ENCODE results near the gene ANAPC7. TPM values are rescaled to one million over a fixed set of nuclear protein-coding genes. Genes with fewer than 3 reads are reported as not detected.

Gene ANAPC7
- total and polyA plus RNA-seq, 9 donors, result 46.2 to 79.7 (median 53.6) TPM

DNA sequence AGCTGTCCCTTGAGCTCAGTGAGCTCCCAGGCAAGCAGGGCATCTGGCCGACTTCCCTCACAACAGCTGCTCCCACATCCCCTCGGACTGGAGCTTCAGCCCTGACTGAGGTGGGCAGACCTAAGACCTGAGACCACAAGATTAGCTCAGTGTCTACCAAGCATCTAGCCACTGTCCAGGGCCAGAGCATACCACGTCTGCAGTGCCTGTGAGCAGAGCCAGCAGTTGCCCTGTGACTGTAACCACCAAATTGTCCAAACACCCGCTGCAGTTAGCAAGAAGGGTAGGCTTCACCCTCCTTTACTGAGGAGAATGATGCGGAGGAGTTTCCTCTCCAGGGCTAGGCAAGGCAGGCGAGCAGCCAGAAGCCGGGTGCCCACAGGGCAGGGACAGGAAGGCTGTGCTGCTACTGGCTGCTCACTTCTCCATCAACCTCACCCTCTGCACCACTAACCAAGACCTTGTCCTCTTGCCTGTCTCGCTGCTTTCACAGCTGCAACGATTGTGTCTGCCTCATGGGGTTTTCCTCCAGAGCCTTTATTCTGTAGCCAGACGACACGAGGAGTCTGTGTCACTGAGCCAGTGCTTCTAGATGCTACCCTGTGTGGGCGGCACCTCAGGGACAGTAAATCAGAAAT, 53.9 kb downstream of the ANAPC7 start:
- Histone ChIP-seq H3K9me3 (replicated peaks; ENCODE audit: control insufficient read depth, low read depth, low read length) (no peaks in the 10 kb centered on the region), H3K4me3 (ENCODE audit: low read length) (no peak overlapping the region), H3K27ac (ENCODE audit: low read length) (no peak overlapping the region), H3K4me1 (ENCODE audit: control insufficient read depth, insufficient read depth, low read length) (peaks cover 17% of the 10 kb centered on the region), H3K27me3 (ENCODE audit: control insufficient read depth, insufficient read depth, low read length) (no peaks in the 10 kb centered on the region), H3K36me3 (ENCODE audit: control insufficient read depth, insufficient read depth, low read length) (peaks cover 63% of the 10 kb centered on the region)
- DNase-seq, result no peak
- 45% methylated on average over 12 of the region's 12 CpGs for WGBS (ENCODE audit: insufficient coverage)

GRCh38 chr12:110349096-110349495, 54.4 kb downstream of the ANAPC7 start:
- H3K36me3 ChIP-seq (ENCODE audit: control insufficient read depth, insufficient read depth, low read length), result peaks cover 68% of the 10 kb centered on the region
- no peaks in the 10 kb centered on the region for H3K9me3 ChIP-seq (replicated peaks; ENCODE audit: control insufficient read depth, low read depth, low read length)
- H3K27me3 ChIP-seq (ENCODE audit: control insufficient read depth, insufficient read depth, low read length), result no peaks in the 10 kb centered on the region
- no peak overlapping the region for H3K4me3 ChIP-seq (ENCODE audit: low read length)
- DNase-seq, result no peak
- H3K27ac ChIP-seq (ENCODE audit: low read length), result no peak overlapping the region
- 89% methylated on average over 4 of the region's 4 CpGs for WGBS (ENCODE audit: insufficient coverage)
- peaks cover 17% of the 10 kb centered on the region for H3K4me1 ChIP-seq (ENCODE audit: control insufficient read depth, insufficient read depth, low read length)

- WGBS (ENCODE audit: insufficient coverage), result 95% methylated on average over 7 of the region's 7 CpGs
- no peaks in the 10 kb centered on the region for H3K27me3 ChIP-seq (ENCODE audit: control insufficient read depth, insufficient read depth, low read length)
- no peak overlapping the region for H3K4me3 ChIP-seq (ENCODE audit: low read length)
- no peak overlapping the region for H3K27ac ChIP-seq (ENCODE audit: low read length)
- peaks cover 17% of the 10 kb centered on the region for H3K4me1 ChIP-seq (ENCODE audit: control insufficient read depth, insufficient read depth, low read length)
- H3K36me3 ChIP-seq (ENCODE audit: control insufficient read depth, insufficient read depth, low read length), result peaks cover 74% of the 10 kb centered on the region
- H3K9me3 ChIP-seq (replicated peaks; ENCODE audit: control insufficient read depth, low read depth, low read length), result no peaks in the 10 kb centered on the region
- DNase-seq, result no peak
Observed at GRCh38 chr12:110348431-110349059, 55.0 kb downstream of the ANAPC7 start.

GRCh38 chr12:110347767-110348166, 55.7 kb downstream of the ANAPC7 start:
- no peak overlapping the region for H3K27ac ChIP-seq (ENCODE audit: low read length)
- H3K27me3 ChIP-seq (ENCODE audit: control insufficient read depth, insufficient read depth, low read length), result no peaks in the 10 kb centered on the region
- WGBS (ENCODE audit: insufficient coverage), result 97% methylated on average over 6 of the region's 8 CpGs
- no peaks in the 10 kb centered on the region for H3K9me3 ChIP-seq (replicated peaks; ENCODE audit: control insufficient read depth, low read depth, low read length)
- no peak overlapping the region for H3K4me3 ChIP-seq (ENCODE audit: low read length)
- peaks cover 77% of the 10 kb centered on the region for H3K36me3 ChIP-seq (ENCODE audit: control insufficient read depth, insufficient read depth, low read length)
- peaks cover 17% of the 10 kb centered on the region for H3K4me1 ChIP-seq (ENCODE audit: control insufficient read depth, insufficient read depth, low read length)
- no peak for DNase-seq

DNA sequence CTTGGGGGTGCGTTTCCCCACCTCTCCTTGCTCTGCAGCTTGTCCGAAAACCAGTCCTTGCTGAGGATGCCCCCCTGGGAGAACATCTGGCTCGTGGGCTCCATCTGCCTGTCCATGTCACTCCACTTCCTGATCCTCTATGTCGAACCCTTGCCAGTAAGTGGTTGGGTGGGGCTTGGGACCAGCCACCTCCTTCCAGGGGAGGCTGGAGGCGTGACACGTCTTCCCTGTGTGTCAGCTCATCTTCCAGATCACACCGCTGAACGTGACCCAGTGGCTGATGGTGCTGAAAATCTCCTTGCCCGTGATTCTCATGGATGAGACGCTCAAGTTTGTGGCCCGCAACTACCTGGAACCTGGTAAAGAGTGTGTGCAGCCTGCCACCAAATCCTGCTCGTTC, 57.5 kb downstream of the ANAPC7 start:
- 70% methylated on average over 6 of the region's 12 CpGs for WGBS (ENCODE audit: insufficient coverage)
- H3K4me3 ChIP-seq (ENCODE audit: low read length), result no peak overlapping the region
- DNase-seq, result peak; percentile 33
- no peaks in the 10 kb centered on the region for H3K9me3 ChIP-seq (replicated peaks; ENCODE audit: control insufficient read depth, low read depth, low read length)
- peaks cover 17% of the 10 kb centered on the region for H3K4me1 ChIP-seq (ENCODE audit: control insufficient read depth, insufficient read depth, low read length)
- no peaks in the 10 kb centered on the region for H3K27me3 ChIP-seq (ENCODE audit: control insufficient read depth, insufficient read depth, low read length)
- H3K36me3 ChIP-seq (ENCODE audit: control insufficient read depth, insufficient read depth, low read length), result peaks cover 81% of the 10 kb centered on the region
- H3K27ac ChIP-seq (ENCODE audit: low read length), result no peak overlapping the region

GRCh38 chr12:110345176-110345661, 58.3 kb downstream of the ANAPC7 start:
- peaks cover 83% of the 10 kb centered on the region for H3K36me3 ChIP-seq (ENCODE audit: control insufficient read depth, insufficient read depth, low read length)
- 79% methylated on average over 9 of the region's 11 CpGs for WGBS (ENCODE audit: insufficient coverage)
- H3K27me3 ChIP-seq (ENCODE audit: control insufficient read depth, insufficient read depth, low read length), result no peaks in the 10 kb centered on the region
- H3K4me3 ChIP-seq (ENCODE audit: low read length), result no peak overlapping the region
- peak; percentile 52 for DNase-seq
- H3K27ac ChIP-seq (ENCODE audit: low read length), result no peak overlapping the region
- no peaks in the 10 kb centered on the region for H3K9me3 ChIP-seq (replicated peaks; ENCODE audit: control insufficient read depth, low read depth, low read length)
- H3K4me1 ChIP-seq (ENCODE audit: control insufficient read depth, insufficient read depth, low read length), result peaks cover 17% of the 10 kb centered on the region

- 99% methylated on average over 6 of the region's 11 CpGs for WGBS (ENCODE audit: insufficient coverage)
- Histone ChIP-seq H3K4me1 (ENCODE audit: control insufficient read depth, insufficient read depth, low read length) (peaks cover 17% of the 10 kb centered on the region), H3K36me3 (ENCODE audit: control insufficient read depth, insufficient read depth, low read length) (peaks cover 82% of the 10 kb centered on the region), H3K27ac (ENCODE audit: low read length) (no peak overlapping the region), H3K4me3 (ENCODE audit: low read length) (no peak overlapping the region), H3K9me3 (replicated peaks; ENCODE audit: control insufficient read depth, low read depth, low read length) (no peaks in the 10 kb centered on the region), H3K27me3 (ENCODE audit: control insufficient read depth, insufficient read depth, low read length) (no peaks in the 10 kb centered on the region)
- DNase-seq, result no peak
Observed at GRCh38 chr12:110344657-110345056, 58.9 kb downstream of the ANAPC7 start.

DNA sequence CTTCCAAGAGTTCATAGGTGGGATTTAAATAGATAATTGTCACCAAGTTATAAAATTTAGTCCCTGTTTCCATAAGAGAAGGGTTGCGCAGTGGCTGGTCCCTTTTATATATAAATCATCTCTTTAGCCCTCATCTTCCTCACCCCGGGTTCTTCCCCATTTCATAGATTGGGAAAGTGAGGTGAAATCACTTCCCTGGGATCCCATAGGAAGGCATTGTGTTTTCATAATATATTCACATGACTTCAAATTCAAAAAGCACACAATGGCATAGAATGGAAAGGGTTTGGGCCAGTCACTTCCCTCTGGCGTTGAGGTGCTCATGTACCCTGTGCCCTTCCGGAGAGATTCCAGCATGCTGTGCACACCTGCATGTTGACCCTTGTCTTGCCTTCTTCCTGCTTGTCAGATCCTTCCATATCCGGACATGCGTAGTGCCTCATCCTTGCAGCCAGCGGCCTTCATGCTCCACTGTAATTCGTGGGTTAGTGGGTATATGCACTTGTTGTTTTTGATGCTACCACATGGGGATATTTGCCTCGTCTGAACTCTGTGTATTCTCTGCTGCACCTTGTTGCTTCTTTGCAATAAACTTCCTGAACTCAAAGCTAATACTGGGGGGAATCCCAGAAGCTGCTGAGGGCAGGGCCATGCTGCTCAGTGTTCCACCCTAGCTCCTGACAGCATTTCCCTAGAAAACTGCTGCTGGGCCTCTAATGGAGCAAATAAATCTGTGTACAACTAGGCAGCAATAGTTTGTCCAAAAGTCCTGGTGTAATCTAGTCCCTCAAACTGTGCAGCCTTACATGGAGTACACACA, 59.6 kb downstream of the ANAPC7 start:
- H3K27ac ChIP-seq (ENCODE audit: low read length), result no peak overlapping the region
- no peaks in the 10 kb centered on the region for H3K27me3 ChIP-seq (ENCODE audit: control insufficient read depth, insufficient read depth, low read length)
- WGBS (ENCODE audit: insufficient coverage), result 71% methylated on average over 3 of the region's 9 CpGs
- peaks cover 11% of the 10 kb centered on the region for H3K4me1 ChIP-seq (ENCODE audit: control insufficient read depth, insufficient read depth, low read length)
- no peak overlapping the region for H3K4me3 ChIP-seq (ENCODE audit: low read length)
- peaks cover 82% of the 10 kb centered on the region for H3K36me3 ChIP-seq (ENCODE audit: control insufficient read depth, insufficient read depth, low read length)
- H3K9me3 ChIP-seq (replicated peaks; ENCODE audit: control insufficient read depth, low read depth, low read length), result no peaks in the 10 kb centered on the region
- DNase-seq, result no peak

DNA sequence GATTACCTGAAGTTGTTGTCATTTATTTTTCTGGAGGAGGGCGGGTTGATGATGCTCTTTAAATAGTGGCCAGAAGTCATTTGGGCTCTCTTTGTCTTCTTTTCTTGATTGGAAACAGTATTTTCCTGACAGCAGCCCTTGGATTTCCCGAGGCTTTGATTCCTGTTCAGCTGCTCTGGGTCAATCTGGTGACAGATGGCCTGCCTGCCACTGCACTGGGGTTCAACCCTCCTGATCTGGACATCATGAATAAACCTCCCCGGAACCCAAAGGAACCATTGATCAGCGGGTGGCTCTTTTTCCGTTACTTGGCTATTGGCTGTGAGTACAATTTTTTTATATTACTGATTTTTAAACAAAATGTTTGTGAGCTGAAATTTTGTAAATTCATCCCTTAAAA, 60.4 kb downstream of the ANAPC7 start:
- 79% methylated on average over 2 of the region's 5 CpGs for WGBS (ENCODE audit: insufficient coverage)

GRCh38 chr12:110342157-110342556, 61.4 kb downstream of the ANAPC7 start:
- Histone ChIP-seq H3K36me3 (ENCODE audit: control insufficient read depth, insufficient read depth, low read length) (peaks cover 81% of the 10 kb centered on the region), H3K27ac (ENCODE audit: low read length) (no peak overlapping the region), H3K9me3 (replicated peaks; ENCODE audit: control insufficient read depth, low read depth, low read length) (no peaks in the 10 kb centered on the region), H3K4me1 (ENCODE audit: control insufficient read depth, insufficient read depth, low read length) (peaks cover 10% of the 10 kb centered on the region), H3K4me3 (ENCODE audit: low read length) (no peak overlapping the region), H3K27me3 (ENCODE audit: control insufficient read depth, insufficient read depth, low read length) (no peaks in the 10 kb centered on the region)
- 98% methylated on average over 15 of the region's 15 CpGs for WGBS (ENCODE audit: insufficient coverage)
- DNase-seq, result no peak

More for the DNA sequence above, 60.4 kb downstream of the ANAPC7 start:
- H3K36me3 ChIP-seq (ENCODE audit: control insufficient read depth, insufficient read depth, low read length), result peaks cover 82% of the 10 kb centered on the region
- H3K4me1 ChIP-seq (ENCODE audit: control insufficient read depth, insufficient read depth, low read length), result peaks cover 10% of the 10 kb centered on the region
- DNase-seq, result no peak
- H3K9me3 ChIP-seq (replicated peaks; ENCODE audit: control insufficient read depth, low read depth, low read length), result no peaks in the 10 kb centered on the region
- no peak overlapping the region for H3K27ac ChIP-seq (ENCODE audit: low read length)
- no peaks in the 10 kb centered on the region for H3K27me3 ChIP-seq (ENCODE audit: control insufficient read depth, insufficient read depth, low read length)
- H3K4me3 ChIP-seq (ENCODE audit: low read length), result no peak overlapping the region

Data from muscle of leg (tissue), 11 donors.